HG02973 (cell line): Measurements from ENCODE around the gene SRRM1.
A peak's percentile ranks its signal among the peaks of the same experiment; 100 is the strongest.

ENCODE experiments used
- ATAC-seq: cut with Tn5 transposase; IDR thresholded peaks from one replicate; pipeline ENCODE4 v1.9.1; 2021; ENCODE audit warnings: moderate library complexity; ENCODE audit not compliant: unreplicated experiment

Gene SRRM1, protein sequence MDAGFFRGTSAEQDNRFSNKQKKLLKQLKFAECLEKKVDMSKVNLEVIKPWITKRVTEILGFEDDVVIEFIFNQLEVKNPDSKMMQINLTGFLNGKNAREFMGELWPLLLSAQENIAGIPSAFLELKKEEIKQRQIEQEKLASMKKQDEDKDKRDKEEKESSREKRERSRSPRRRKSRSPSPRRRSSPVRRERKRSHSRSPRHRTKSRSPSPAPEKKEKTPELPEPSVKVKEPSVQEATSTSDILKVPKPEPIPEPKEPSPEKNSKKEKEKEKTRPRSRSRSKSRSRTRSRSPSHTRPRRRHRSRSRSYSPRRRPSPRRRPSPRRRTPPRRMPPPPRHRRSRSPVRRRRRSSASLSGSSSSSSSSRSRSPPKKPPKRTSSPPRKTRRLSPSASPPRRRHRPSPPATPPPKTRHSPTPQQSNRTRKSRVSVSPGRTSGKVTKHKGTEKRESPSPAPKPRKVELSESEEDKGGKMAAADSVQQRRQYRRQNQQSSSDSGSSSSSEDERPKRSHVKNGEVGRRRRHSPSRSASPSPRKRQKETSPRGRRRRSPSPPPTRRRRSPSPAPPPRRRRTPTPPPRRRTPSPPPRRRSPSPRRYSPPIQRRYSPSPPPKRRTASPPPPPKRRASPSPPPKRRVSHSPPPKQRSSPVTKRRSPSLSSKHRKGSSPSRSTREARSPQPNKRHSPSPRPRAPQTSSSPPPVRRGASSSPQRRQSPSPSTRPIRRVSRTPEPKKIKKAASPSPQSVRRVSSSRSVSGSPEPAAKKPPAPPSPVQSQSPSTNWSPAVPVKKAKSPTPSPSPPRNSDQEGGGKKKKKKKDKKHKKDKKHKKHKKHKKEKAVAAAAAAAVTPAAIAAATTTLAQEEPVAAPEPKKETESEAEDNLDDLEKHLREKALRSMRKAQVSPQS

DNA sequence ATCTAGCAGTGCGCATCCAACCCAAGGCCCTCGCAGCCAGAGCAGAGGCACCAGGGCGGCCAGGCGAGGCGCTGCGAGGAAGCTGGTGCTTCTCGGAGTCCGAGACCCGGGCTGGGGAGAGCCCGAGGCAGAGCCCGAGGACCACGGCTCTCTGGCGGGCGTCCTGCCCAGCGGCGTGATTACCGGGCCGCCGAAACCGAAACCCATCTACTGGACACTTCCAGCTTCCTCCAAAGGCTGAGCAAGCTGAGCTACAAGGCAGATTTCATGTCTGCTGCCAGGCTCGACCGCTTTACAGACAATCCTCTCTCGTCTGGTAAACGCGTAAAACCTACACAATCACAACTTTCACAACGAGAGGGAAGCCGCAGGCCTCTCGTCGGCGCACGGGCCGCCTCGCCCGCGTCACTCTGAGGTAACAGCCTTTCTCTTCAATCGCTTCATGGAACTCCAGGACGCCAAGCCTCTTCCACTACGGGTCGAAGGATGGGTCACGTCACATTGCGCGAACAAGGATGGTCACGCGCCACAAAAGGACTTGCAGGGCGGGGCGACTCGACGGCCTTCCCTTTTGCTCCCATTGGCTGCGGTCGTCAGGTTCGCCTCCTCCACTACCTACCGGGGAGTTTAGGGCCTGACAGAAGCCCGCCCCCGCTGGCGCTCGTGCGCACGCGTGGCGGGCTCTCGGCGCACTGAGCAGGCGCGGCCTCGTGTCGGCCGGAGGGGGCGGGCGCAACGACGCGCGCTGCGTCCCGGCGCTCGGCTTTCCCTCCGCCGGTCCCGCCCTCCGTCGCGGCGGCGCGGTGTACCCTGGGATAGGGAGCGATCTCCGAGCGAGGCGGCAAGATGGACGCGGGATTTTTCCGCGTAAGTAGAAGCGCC, at the start of gene SRRM1:
TSS of gene SRRM1 (plus strand) at position 822 of the 882 bp plus-strand sequence. CDS start at position 847, 25 bp downstream.
- ATAC-seq = peak; percentile 86

DNA sequence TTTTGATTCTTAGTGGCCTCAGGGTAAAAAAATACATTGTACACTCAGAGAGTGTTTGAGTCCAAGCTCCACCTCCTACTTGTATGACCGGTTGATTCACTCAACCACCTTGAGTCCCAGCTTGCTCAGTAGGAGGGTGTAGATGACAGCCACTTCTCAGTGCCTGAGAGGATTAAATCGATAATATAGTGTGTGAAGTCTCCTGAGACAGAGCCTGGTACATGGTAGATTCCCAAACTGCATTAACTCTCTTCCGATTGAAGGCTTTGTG, 48.8 kb upstream of the SRRM1 start:
- no peak for ATAC-seq

DNA sequence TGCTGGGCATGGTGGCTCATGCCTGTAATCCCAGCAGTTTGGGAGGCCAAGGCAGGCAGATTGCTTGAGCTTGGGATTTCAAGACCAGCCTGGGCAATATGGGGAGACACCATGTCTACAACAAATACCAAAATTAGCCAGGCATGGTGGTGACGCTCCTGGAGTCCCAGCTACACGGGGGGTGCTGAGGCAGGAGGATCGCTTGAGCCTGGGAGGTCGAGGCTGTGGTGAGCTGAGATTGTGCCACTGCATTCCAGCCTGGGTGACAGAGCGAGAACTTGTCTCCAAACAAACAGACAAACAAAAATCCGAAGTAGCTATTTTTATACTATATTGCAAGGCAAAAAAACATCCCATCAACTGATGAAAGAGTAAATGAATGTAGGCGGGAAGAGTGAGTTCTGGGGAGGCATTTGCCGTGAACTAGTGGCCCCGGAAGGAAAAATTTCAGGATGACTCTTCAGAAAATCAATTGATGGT, 46.7 kb upstream of the SRRM1 start:
- no peak for ATAC-seq

DNA sequence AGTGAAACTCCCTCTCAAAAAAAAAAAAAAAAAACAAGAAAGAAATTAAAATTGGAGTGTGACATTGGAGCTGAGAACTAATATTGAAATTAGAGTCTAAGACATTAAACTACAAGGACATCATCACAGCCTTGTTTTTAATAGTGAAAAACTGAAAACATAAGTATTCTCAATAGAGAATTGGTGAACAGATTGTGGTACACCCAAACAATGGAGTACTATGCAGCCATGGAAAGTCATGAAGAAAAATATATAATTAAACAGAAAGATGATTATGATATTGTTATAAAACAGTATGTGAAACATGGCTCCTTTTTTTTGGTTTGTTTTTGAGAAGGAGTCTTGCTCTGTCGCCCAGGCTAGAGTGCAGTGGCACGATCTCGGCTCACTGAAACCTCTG, 43.8 kb upstream of the SRRM1 start:
- no peak for ATAC-seq

DNA sequence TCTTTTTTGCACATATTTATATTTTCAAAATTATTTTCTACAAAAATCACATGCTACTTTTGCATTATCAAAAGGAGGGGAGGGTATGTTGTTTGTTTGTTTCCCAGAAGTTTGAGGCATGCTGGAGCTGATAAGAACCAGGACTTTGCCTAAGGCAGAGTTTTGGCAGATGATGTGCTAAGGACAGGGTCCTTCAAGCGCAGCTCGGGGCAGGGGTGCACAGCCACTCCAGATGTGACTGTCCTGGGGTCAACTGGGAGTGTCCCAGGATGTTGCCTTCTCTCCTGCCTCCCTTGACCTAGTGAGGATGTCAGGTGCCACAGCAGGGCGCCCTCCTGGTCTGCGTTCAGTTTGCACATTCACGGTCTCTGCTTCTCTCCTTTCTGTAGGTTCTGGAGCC, 42.6 kb upstream of the SRRM1 start:
- ATAC-seq = no peak

DNA sequence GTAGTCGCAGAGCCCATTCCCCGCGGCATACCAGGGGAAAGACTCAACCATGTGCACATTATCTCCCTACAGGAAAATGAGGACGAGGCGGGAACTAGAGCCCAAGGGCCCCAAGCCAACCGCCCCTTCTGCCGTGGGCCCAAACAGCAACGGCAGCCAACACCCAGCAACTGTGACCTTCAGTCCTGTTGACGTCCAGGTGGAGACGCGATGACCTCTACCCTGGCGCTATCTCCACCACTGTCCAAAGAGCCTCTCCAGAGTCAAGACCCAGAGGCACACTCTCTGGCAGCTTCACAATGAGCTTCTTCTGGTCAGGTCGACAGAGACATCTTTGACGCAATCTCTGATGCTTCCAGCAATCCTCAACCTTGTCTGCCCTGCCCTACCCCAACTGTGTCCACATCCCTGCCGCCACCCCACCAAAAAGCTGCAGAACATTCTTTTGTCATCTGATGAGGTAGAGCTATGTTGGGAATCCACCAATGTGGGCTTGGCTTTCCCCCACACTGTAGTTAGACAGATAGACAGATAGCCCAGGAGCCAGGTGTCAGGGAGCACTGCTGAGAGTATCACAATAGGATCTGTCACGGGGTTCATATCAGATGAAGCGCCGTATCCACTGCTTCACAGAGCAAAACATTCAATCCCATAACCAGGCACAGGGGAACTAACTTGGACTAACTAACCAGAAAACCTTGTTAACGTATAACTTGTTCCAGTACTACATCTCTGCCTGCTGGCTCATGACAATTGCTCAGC, 37.4 kb upstream of the SRRM1 start:
- ATAC-seq = no peak

DNA sequence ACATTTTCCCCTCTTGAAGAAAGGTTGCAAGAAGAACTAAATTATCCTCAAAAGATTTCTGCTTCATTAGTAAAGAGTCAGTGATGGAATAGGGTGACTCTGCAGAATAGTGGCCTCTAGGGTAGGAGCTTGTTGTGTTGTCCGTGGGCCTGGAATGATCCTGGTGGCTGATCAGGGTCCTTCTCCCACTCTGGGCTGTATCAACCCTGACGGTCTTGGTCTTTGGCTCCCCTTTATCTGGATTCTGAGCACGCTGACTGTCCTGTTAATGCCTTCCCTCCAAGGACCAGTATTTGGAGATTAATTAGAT, 36.9 kb upstream of the SRRM1 start:
- no peak for ATAC-seq

DNA sequence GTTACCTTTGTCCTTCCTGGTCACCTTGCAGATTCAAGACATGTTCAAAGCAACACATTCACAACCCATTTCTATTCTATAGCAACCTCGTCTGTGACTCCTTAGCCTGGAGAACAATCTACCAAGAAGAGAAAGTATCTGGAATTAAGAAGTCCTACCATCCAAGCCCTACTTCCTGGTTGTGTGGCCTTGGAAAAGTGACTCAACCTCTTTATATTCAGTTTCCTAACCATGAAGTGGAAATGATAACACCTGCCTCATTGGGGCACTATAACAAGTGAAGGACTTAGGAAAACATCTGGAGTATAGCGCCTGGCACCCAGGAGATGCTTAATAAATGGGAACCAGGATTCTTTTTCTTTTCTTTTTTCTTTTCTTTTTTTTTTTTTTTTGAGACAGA, 36.5 kb upstream of the SRRM1 start:
- no peak for ATAC-seq

DNA sequence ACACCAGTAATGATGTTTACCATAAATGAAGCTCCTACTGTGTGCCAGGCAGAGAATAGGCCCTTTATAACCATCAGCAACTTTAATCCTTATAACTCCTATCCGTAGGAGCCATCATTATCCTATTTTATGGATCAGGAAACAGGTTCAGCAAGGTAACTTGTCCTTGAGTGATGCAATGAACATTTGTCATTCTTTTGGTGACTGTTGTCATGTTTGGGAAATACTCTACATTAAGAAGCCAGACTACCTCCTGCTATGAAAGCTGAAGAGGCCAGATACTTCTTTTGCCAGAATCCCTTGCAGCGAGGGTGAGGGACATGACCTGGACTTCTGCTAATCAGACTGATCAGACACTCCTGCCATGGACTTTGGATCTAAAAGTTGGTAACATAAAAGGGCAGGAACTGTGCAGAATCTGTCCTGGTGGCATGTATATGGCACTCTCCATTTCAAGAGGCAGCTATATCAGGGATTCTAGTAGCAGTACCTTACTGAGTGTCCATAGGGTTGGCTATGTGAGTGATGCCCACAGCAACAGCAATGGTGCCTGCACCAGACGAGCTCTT, 33.1 kb upstream of the SRRM1 start:
- ATAC-seq = no peak

DNA sequence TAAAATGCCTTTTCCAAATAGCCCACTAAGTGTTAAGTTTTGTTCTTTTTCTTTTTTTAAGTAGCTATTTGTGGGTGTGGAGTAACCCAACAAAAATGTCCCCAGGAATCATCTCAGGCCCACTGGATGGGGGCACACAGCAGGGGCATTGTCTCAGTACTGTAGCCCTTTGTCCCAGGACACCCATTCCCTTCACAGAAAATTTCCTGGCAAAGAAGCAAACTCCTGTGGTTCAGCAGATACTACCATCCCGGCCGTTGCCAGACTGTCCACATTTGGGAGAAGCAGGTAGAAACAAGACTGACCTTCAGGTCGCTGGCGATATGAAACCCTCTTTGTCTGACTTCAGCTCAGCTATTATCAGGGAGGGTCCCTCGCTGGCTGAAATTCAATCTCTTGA, 23.7 kb upstream of the SRRM1 start:
- no peak for ATAC-seq

DNA sequence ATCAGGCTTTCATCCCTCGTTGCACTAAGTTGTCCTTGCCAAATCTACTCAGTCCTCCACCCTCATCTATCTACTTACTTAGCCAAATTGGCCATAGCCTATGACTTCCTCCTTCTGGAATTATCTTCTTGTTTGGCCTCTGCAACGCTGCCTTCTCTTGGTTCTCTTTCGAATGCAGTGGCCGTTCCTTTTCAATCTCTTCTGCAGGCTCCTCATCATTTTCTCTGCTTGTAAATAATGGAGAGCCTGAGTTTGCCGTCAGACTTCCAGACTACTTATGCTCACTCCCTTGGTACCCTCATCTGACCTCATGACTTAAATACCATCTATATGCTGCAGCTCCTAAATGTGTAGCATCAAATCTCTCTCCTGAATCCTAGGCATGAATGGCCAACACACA, 22.4 kb upstream of the SRRM1 start:
- ATAC-seq = no peak

DNA sequence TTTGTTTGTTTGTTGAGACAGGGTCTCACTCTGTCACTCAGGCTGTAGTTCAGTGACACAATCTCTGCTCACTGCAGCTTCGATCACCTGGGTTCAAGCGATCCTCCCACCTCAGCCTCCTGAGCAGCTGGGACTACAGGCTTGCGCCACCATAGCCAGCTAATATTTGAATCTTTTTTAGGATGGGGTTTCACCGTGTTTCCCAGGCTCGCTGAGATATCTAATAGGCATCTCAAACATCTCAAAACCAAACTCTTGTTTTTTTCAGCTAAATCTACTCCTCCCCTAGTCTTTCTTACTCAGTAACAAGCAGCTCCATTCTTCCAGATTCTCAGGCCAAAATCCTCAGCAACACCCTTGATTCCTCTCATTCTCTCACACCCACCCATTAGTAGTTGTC, 22.0 kb upstream of the SRRM1 start:
- no peak for ATAC-seq

DNA sequence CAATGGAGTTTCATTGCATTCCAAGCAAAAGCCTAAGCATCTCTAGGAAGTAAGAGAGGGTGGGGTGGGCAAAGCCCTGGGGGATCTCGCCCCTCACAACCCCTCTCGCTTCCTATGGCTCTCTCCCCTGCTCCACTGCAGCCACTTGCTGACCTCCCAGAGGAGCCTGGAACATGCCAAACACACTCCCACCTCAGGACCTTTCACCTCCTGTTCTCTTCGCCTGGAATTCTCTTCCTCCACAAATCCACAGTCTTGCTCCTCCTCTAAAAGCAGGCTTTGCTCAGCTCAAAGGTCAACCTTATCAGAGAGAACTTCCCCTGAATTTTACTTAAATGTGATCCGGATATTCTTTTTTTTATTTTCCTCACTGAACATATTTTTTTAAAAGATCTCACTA, 20.9 kb upstream of the SRRM1 start:
- no peak for ATAC-seq

DNA sequence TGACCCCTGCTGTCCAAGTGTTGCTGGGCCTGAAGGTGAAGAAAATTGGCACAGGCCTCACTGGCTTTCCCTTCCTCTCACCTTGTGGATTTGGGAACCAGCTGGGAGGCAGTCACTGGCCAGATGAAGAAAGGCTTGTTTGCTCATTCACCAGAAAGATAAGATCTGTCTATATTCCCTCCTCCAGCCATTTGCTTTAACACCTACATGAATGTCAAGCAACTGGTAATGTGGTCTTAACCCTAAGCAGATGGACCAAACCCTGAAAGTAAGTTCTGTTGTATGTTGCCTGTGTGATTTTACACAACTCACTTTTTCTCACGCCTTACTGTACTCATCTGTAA, 10.3 kb upstream of the SRRM1 start:
- no peak for ATAC-seq

DNA sequence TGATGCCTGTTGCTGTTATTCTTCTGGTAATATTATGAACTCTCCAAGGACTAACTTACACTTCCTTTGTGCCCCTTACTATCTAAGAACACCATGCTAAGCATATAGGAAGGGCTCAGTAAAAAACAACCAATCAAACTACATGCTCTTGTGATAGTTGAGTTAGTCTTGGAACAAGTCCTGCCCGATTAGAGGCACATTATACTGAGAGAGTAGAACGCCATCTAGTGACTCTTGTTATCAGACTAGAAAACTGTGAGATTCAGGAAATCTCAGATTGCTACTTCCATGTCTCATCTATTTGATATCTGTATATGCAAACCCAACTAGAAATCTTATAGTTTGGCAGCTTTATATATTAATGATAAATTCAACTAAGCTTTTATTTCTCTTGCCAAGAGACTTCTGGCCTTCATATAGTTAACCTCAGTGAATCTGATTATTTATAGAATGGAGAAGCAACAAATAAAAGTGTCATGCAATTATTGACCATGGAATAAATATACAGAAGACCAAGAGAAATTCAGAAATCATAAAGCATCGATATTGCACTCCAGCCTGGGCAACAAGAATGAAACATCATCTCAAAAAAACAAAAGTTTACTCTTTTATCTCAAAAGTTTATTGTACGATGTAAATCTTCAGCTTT, 7.8 kb upstream of the SRRM1 start:
- no peak for ATAC-seq

DNA sequence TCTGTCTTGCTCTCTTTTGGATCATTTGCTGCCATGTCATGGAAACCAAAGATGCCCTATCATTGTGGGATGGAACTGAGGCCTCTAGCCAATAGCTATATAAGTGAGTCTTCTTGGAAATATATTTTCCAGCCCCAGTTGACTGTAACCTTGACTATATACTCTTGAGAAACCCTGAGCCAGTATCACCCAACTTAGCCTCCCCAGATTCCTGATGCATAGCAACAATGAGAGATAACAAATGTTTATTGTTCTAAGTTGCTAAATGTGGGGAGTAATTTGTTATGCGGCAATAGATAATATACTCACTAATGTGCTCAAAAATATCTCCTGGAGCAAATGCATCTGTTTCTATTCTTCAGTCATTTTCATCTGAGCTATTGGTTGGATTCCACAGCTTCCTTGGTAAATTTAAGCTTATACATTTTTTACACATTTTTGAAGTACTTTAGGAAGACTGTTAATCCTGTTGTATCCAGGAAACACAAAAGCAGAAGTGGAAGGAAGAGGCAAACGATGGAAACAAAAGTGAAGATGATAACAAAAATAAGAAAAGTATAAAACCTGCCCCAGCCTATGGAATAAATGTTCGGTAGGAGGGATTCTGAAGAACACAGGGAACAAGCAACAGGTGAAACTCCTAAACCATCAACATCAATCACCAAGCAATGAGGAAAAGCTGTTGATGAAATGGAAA, 6.3 kb upstream of the SRRM1 start:
- ATAC-seq = no peak

DNA sequence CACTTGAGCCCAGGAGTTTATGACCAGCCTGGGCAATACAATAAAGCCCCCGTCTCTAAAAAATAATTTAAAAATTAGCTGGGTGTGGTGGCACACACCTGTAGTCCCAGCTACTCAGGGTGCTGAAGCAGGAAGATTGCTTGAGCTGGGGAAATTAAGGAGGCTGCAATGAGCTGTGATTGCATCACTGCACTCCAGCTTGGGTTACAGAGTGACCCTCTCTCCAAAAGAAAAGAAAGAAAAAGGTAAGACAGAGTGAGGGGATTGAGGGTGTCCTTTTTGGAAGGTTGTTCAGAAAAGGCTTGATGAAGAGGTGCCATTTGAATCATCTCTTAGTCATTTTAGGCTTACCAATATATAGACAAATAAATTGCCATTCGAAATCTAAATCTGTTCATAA, 4.0 kb upstream of the SRRM1 start:
- ATAC-seq = no peak

DNA sequence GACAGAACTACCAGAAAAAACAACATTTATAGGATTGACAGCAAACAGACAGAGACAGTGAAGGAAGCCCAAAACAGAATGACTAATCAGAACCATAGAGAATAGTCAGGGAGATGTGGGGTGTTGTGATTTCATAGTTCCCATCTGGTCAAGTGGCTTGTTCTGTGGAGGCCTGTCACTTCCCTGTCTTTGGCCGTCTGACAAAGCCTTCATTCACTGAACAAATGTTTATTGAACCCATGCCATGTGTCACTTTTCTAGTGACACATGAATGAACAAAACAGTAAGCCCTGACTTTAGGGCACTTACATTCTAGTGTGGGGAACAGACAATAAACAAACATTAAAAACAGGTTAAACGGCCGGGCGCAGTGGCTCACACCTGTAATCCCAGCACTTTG, 3.2 kb upstream of the SRRM1 start:
- no peak for ATAC-seq

DNA sequence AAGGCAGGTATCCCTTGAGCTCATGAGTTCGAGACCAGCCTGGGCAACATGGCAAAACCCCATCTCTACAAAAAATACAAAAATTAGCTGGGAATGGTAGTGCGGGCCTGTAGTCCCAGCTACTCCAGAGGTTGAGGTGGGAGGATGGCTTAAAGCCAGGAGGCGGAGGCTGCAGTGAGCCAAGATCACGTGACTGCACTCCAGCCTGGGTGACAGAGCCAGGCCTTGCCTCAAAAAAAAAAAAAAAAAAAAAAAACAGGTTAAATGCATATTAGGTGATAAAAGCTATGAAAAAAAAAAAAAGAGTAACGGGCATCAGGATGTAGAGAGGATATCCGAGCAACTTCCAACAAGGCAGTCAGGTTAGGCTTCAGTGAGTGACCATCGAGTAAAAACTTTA, 2.8 kb upstream of the SRRM1 start:
- ATAC-seq = no peak
